PC-3 (cell line): ENCODE measurements around the gene PGM2L1.

Experiments
- CTCF ChIP-seq: fragments of 300-600 bp; sonication (generic); conservative IDR thresholded peaks from 2 replicates; pipeline ENCODE4 v1.5.1; 2017; ENCODE audit warnings: antibody characterized with exemption, low read depth, mild to moderate bottlenecking, low read length
- EZH2 ChIP-seq: fragments of 300-600 bp; sonication (generic); IDR thresholded peaks from one replicate; pipeline ENCODE4 v1.6.1; 2017; ENCODE audit warnings: antibody characterized with exemption, mild to moderate bottlenecking, low read length; ENCODE audit not compliant: unreplicated experiment
- EZH2phosphoT487 ChIP-seq: fragments of 300-600 bp; sonication (generic); IDR thresholded peaks from 2 replicates; pipeline ENCODE4 v1.6.1; 2018; ENCODE audit warnings: mild to moderate bottlenecking, antibody characterized with exemption, low read length, borderline replicate concordance

GRCh38 chr11:74338963-74339362, 59.3 kb downstream of the PGM2L1 start:
- TF ChIP-seq EZH2phosphoT487 (no peak), CTCF (no peak), EZH2 (no peak)
